HepG2 (cell line): ENCODE data around the gene LIPA. TPM values are rescaled to one million over a fixed set of nuclear protein-coding genes. Genes with fewer than 3 reads are reported as not detected.

Source experiments
- ATAC-seq: fragments of 200-7000 bp; cut with Tn5 transposase; 3 replicates; pipeline ENCODE4 v1.9.1; 2020; ENCODE audit warnings: mild to moderate bottlenecking, moderate library complexity
- BruUV-seq: library from RNA; stranded (reverse); fragments of 400-500 nt; replicated peaks from 2 replicates; lab custom pipeline; 2021; lab: Mats Ljungman, UMichigan
- CTCF ChIA-PET: fragments of 300-600 bp; formaldehyde crosslinking; extraction: SDS; loops from one replicate; lab custom pipeline; 2021; ENCODE audit warnings: low total read pairs, inconsistent platforms, low intra/inter-chr PET ratio; lab: Yijun Ruan, JAX
- POLR2A ChIA-PET: fragments of 350-600 bp; sonication (Branson Sonifier 250); formaldehyde crosslinking; loops from one replicate; lab custom pipeline; 2020; ENCODE audit warnings: antibody characterized with exemption, inconsistent platforms; lab: Yijun Ruan, JAX
- DNase-seq: peaks from one replicate; pipeline ENCODE4 v3.0.0-alpha.2; 2015; ENCODE audit warnings: low spot score
- FAIRE-seq: peaks from 3 replicates; lab custom pipeline; 2011; peaks lifted over from hg19 to GRCh38; lab: Jason Lieb, UNC
- H2AFZ ChIP-seq: one replicate; pipeline ENCODE4 v1.6.1; 2011; ENCODE audit warnings: low read length, inconsistent platforms
- H3K27ac ChIP-seq: fragments of 300-600 bp; 3 replicates; pipeline ENCODE4 v1.8.0; 2011; ENCODE audit warnings: mixed run types, mild to moderate bottlenecking, mixed read lengths, low read length, inconsistent platforms; ENCODE audit not compliant: insufficient read depth; ENCODE audit errors: extremely low read length
- H3K27me3 ChIP-seq, 2 experiments: fragments of 200-600 bp in 1 of 2; 2 replicates in 1 of 2; 3 replicates in 1 of 2; pipeline versions ENCODE4 v1.6.0 to v1.8.0; 2011; ENCODE audit warnings: low read length in 2 of 2, mild to moderate bottlenecking in 2 of 2, moderate library complexity in 2 of 2, inconsistent platforms in 1 of 2; ENCODE audit not compliant: insufficient read depth in 2 of 2, control insufficient read depth in 1 of 2
- H3K36me3 ChIP-seq, 2 experiments: fragments of 200-600 bp in 1 of 2; replicated peaks in 1 of 2; 2 replicates in 1 of 2; 3 replicates in 1 of 2; pipeline versions ENCODE4 v1.5.1 to v1.8.0; 2011; ENCODE audit warnings: low read length in 2 of 2, inconsistent platforms in 1 of 2; ENCODE audit not compliant: insufficient read depth in 2 of 2, control insufficient read depth in 1 of 2
- H3K4me1 ChIP-seq: 2 replicates; pipeline ENCODE4 v1.5.1; 2012; ENCODE audit warnings: low read length, inconsistent platforms; ENCODE audit not compliant: insufficient read depth
- H3K4me2 ChIP-seq: 2 replicates; pipeline ENCODE4 v1.6.0; 2011; ENCODE audit warnings: low read depth, low read length, inconsistent platforms
- H3K4me3 ChIP-seq, 3 experiments: fragments of 200-600 bp in 1 of 3; sonication (generic), shearing (Covaris generic) in 1 of 3; replicated peaks in 1 of 3; 2 replicates each; pipeline ENCODE4 v1.5.1; 2011 to 2016; ENCODE audit warnings: low read length in 3 of 3, inconsistent platforms in 2 of 3, low read depth in 2 of 3, mild to moderate bottlenecking in 2 of 3, control low read depth in 1 of 3, mixed read lengths in 1 of 3; ENCODE audit not compliant: insufficient read depth in 1 of 3
- H3K79me2 ChIP-seq: one replicate; pipeline ENCODE4 v1.6.1; 2011; ENCODE audit warnings: low read length, inconsistent platforms; ENCODE audit not compliant: insufficient read depth
- H3K9ac ChIP-seq: 2 replicates; pipeline ENCODE4 v1.6.0; 2011; ENCODE audit warnings: mild to moderate bottlenecking, low read depth, low read length, inconsistent platforms; ENCODE audit not compliant: insufficient read depth
- H3K9me3 ChIP-seq: 2 replicates; pipeline ENCODE4 v1.5.1; 2012; ENCODE audit warnings: mild to moderate bottlenecking, low read length
- H4K20me1 ChIP-seq: 2 replicates; pipeline ENCODE4 v1.6.0; 2011; ENCODE audit warnings: inconsistent platforms, mild to moderate bottlenecking, low read length, moderate library complexity; ENCODE audit not compliant: insufficient read depth
- ELF1 ChIP-seq: sonication (generic); formaldehyde crosslinking; IDR thresholded peaks from 2 replicates; pipeline ENCODE4 v1.4.0; 2020; ENCODE audit warnings: missing genetic modification reagents
- ELF3 ChIP-seq: IDR thresholded peaks from 2 replicates; pipeline ENCODE4 v1.6.1; 2016; ENCODE audit warnings: missing genetic modification reagents, missing compliant biosample characterization
- FOXO4 ChIP-seq: sonication (generic); formaldehyde crosslinking; conservative IDR thresholded peaks from 2 replicates; pipeline ENCODE4 v1.8.1; 2023; ENCODE audit warnings: missing genetic modification reagents
- POLR2AphosphoS5 ChIP-seq: IDR thresholded peaks from 2 replicates; pipeline ENCODE4 v1.6.1; 2012; ENCODE audit warnings: low read depth, low read length
- TFE3 ChIP-seq: IDR thresholded peaks from 2 replicates; pipeline ENCODE4 v1.6.1; 2016
- YEATS4 ChIP-seq: sonication (generic); formaldehyde crosslinking; IDR thresholded peaks from 2 replicates; pipeline ENCODE4 v1.4.0; 2020; ENCODE audit warnings: missing genetic modification reagents, borderline replicate concordance
- ZNF512 ChIP-seq: sonication (generic); formaldehyde crosslinking; IDR thresholded peaks from 2 replicates; pipeline ENCODE4 v1.4.0; 2020; ENCODE audit warnings: mild to moderate bottlenecking, missing genetic modification reagents
- ZNF605 ChIP-seq: sonication (generic); formaldehyde crosslinking; IDR thresholded peaks from 2 replicates; pipeline ENCODE4 v1.8.0; 2022; ENCODE audit warnings: mild to moderate bottlenecking, missing genetic modification reagents
- WGBS: methylation state at CpG from one replicate; pipeline ENCODE4 v1.1.6; 2017; ENCODE audit warnings: low lambda C conversion rate; 5-methylcytosine and 5-hydroxymethylcytosine counted together
- in situ Hi-C: cut with HindIII; loops from 2 replicates; pipeline ENCODE4 v1.10.0; 2017; ENCODE audit warnings: low pct_unique_long_range_greater_than_20kb; ENCODE audit not compliant: extremely low pct_ligation_motif_present
- intact Hi-C: fragments of 100-400 bp; cut with micrococcal nuclease; formaldehyde crosslinking; loops from one replicate; pipeline ENCODE4 v1.10.0; 2022; ENCODE audit not compliant: unreplicated experiment
- polyA plus RNA-seq, 8 experiments: library from polyadenylated mRNA; depleted of rRNA in 3 of 8; stranded (reverse) in 7 of 8; unstranded in 1 of 8; fragments of >200 nt; fragmentation: Illumina TruSeq in 4 of 8; extraction: Trizol in 4 of 8; gene quantifications; 2 replicates each; pipeline versions ENCODE4 v1.2.1 to v1.2.3, GENCODE V29; 2011 to 2016; ENCODE audit warnings: low read depth in 4 of 8, missing spikeins in 1 of 8, mixed read lengths in 1 of 8; ENCODE audit not compliant: insufficient read depth in 1 of 8
- total RNA-seq, 5 experiments: library from RNA; depleted of rRNA; stranded (reverse); fragments of >200 nt; fragmentation: Illumina TruSeq; extraction: Trizol; gene quantifications; 2 replicates each; pipeline ENCODE4 v1.2.3, GENCODE V29; 2016; ENCODE audit warnings: low read depth in 1 of 5

Gene LIPA
- total and polyA plus RNA-seq, 2 of the 13 experiments (the other 11 are each of a cell fraction or from before 2014, with no cell fraction given), result 57.1 to 79.5 TPM

GRCh38 chr10:89283936-89284475 lies 32.4 kb upstream of the LIPA start:
- ATAC-seq (peak; percentile 96), FAIRE-seq (no peak)
- H3K4me3 ChIP-seq, result peak overlapping the region; percentile 28 to 49 (median 31); a peak in 4 of 6 replicates

More at GRCh38 chr10:89283936-89284475, 32.4 kb upstream of the LIPA start:
- H3K27ac ChIP-seq, result no peak overlapping the region
- no peaks in the 10 kb centered on the region for H3K79me2 ChIP-seq
- peaks cover 21% of the 10 kb centered on the region for H3K4me1 ChIP-seq
- TF ChIP-seq ZNF605 (CRISPR knock-in tag) (peak; percentile 67; the same call in 1 of the 2 replicates), ELF3 (CRISPR knock-in tag) (peak; percentile 79), FOXO4 (no peak), POLR2AphosphoS5 (peak; percentile 37; the same call in 1 of the 2 replicates), ZNF512 (CRISPR knock-in tag) (no peak), TFE3 (no peak), YEATS4 (CRISPR knock-in tag) (peak; percentile 14; the same call in 1 of the 2 replicates), ELF1 (CRISPR knock-in tag) (peak; percentile 91)
- no peaks in the 10 kb centered on the region for H3K9me3 ChIP-seq
- H3K27me3 ChIP-seq, result no peaks in the 10 kb centered on the region; a peak in 1 of 5 replicates
- in situ Hi-C loops, result no loop called here
- CTCF ChIA-PET, result no interaction called here
- no peaks in the 10 kb centered on the region for H3K36me3 ChIP-seq
- peak overlapping the region; percentile 79 for H3K4me2 ChIP-seq
- peak; percentile 16 for DNase-seq
- POLR2A ChIA-PET, result interaction anchor here (0.7 to 0.8 kb wide), 2 partner anchors 14 to 18 kb away, joined by 3 read pairs; partner anchors contain the start of gene IFIT2
- BruUV-seq, result no TSS peak
- H2AFZ ChIP-seq, result peak overlapping the region; percentile 75
- intact Hi-C loops, result no loop called here
- WGBS, result 11% methylated on average over 4 of the region's 4 CpGs
- no peaks in the 10 kb centered on the region for H4K20me1 ChIP-seq
- peak overlapping the region; percentile 31; the same call in 1 of the 2 replicates for H3K9ac ChIP-seq
